Measurements from ENCODE around the gene ARHGAP32.
A peak's percentile ranks its signal among the peaks of the same experiment; 100 is the strongest.

The ARHGAP32 gene

DNA sequence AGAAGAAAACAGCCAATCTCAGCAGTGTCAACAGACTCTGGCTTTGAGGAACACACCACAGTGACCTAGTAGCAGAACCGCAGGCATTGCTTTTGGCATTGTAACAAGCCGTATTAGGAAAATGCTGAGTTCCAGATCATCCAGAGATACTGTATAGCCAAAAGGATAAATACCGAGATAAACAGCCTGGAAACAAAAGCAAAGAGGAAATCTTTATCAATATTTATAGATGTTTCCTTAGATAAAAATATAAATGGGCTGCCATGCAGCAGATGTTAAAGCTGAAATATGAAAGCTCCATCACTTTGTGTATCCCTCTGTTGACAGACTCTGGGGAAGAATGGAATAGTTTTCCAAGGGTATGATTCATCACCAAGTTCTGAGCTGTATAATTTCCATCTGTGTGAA lies 150.5 kb downstream of the ARHGAP32 start:
- POLR2A ChIA-PET (ENCODE audit: low non-redundant PET) = no interaction called here
- DNase-seq (ENCODE audit: low spot score) = no peak
- CTCF ChIA-PET = no interaction called here
- H3K27ac ChIP-seq = no peak overlapping the region
- TF ChIP-seq CTCF (conservative IDR thresholded peaks at IDR 0.05; ENCODE audit: low read depth) = no peak

GRCh38 chr11:129040934-129041333 lies 151.2 kb downstream of the ARHGAP32 start:
- POLR2A ChIA-PET (ENCODE audit: low non-redundant PET) = no interaction called here
- CTCF ChIA-PET = no interaction called here

GRCh38 chr11:129035244-129035643 lies 156.9 kb downstream of the ARHGAP32 start:
- POLR2A ChIA-PET (ENCODE audit: low non-redundant PET) = no interaction called here
- DNase-seq (ENCODE audit: low spot score) = no peak
- no peak overlapping the region for H3K27ac ChIP-seq
- CTCF ChIA-PET = interaction anchor here (0.7 kb wide), 1 partner anchor 37 kb away, joined by 3 read pairs; no protein-coding TSS in a partner anchor
- no peak for TF ChIP-seq CTCF (conservative IDR thresholded peaks at IDR 0.05; ENCODE audit: low read depth)

More at GRCh38 chr11:129040934-129041333, 151.2 kb downstream of the ARHGAP32 start:
- no peak for TF ChIP-seq CTCF (conservative IDR thresholded peaks at IDR 0.05; ENCODE audit: low read depth)
- no peak overlapping the region for H3K27ac ChIP-seq
- DNase-seq (ENCODE audit: low spot score) = no peak

GRCh38 chr11:129034001-129034400 lies 158.1 kb downstream of the ARHGAP32 start:
- TF ChIP-seq CTCF (conservative IDR thresholded peaks at IDR 0.05; ENCODE audit: low read depth) = no peak
- no peak overlapping the region for H3K27ac ChIP-seq
- POLR2A ChIA-PET (ENCODE audit: low non-redundant PET) = no interaction called here
- CTCF ChIA-PET = no interaction called here
- DNase-seq (ENCODE audit: low spot score) = no peak

DNA sequence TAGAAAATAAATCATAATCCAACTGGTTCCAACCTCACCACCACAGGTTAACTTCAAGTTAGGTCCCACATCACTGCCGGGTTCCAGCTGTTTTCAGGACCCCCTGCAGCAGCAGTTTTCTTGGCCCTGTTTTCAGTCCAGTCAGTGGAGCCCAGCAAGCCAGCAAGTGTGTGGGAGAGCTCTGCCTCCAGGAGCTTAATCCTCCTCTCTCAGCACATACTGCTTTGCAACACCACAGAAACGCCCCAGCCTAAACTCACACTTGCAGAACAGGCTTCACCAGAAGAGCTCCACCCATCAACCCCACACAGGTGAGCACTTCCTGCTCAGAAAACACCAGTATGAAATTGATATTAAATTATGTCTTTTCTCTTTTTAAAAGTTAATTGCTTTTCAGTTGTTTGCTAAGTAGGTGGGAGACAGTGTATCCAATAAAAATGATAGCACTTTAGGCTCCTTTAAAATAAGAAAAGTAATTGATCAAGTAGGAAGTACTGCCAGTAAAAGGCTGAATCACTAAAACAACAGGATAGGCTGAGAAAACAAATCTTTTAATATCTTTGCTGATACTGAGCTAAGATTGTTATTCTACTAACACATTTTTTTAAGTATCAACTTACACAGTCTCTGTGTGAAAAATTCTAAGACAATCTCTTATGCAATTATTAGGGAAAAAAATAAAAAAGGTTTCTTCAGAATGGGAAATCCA lies 168.0 kb downstream of the ARHGAP32 start:
- TF ChIP-seq CTCF (conservative IDR thresholded peaks at IDR 0.05; ENCODE audit: low read depth) = no peak
- ChIA-PET POLR2A (ENCODE audit: low non-redundant PET) (interaction anchor here (0.6 kb wide), 1 partner anchor 136 kb away, joined by 6 read pairs; no protein-coding TSS in a partner anchor), CTCF (interaction anchor here (0.6 to 1.4 kb wide), 3 partner anchors 54 to 308 kb away, joined by 3 to 6 read pairs (median 3); no protein-coding TSS in a partner anchor)
- DNase-seq (ENCODE audit: low spot score) = peak; percentile 82
- H3K27ac ChIP-seq = no peak overlapping the region

DNA sequence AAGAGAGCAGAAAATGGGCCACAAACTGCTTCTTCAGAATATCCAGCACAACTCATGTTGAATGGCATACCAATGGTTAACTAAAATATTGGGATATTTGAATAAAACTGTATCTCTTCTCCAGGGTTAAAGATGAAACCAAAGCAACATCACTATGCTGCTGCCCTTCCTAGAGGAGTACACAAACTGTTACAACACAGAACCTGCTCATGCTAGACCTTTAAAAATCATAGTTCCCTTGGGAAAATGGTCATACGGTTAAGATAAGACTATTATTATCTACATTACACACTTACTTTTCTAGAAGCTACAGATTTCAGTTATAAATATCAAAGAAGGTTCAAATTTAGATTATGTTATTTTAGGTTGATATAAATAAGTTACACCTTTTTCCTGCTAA lies 170.8 kb downstream of the ARHGAP32 start:
- TF ChIP-seq CTCF (conservative IDR thresholded peaks at IDR 0.05; ENCODE audit: low read depth) = no peak
- DNase-seq (ENCODE audit: low spot score) = no peak
- ChIA-PET POLR2A (ENCODE audit: low non-redundant PET) (no interaction called here), CTCF (interaction anchor here (0.6 kb wide), 1 partner anchor 352 kb away, joined by 3 read pairs; no protein-coding TSS in a partner anchor)
- no peak overlapping the region for H3K27ac ChIP-seq
